HTR-8/SVneo (cell line): ENCODE data around the gene LEKR1.
"Not testable (repeated sequence)": the region's sequence is repeated elsewhere in the genome, so short reads cannot be mapped to it uniquely, and the experiment has no call there.

ENCODE experiments used
- DNase-seq: peaks from one replicate; pipeline ENCODE4 v3.0.0; 2011; ENCODE audit warnings: low spot score, mixed read lengths; ENCODE audit not compliant: insufficient read length
- FAIRE-seq: peaks from 2 replicates; lab custom pipeline; 2011; peaks lifted over from hg19 to GRCh38; lab: Jason Lieb, UNC

Gene LEKR1

DNA sequence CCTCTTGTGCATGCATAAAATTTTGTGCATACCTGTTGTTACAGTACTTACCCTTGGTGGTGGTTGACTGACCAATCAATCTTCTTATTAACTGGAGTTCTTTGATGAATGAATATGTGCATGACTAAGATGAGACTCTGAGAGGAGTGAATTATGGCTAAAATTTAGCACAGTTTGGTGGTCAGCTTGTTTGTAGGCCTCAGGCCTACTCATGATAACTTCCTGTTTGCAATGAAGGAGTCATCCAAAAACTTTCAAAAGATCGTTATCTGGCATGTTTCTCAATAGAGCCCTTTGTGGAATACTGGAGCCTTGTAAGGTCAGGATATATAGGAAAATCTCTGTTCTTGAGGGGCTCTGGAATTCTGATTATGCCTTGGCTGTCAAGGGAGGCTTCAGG lies 66.5 kb downstream of the LEKR1 start:
- peak; percentile 27 for DNase-seq
- FAIRE-seq = no peak

DNA sequence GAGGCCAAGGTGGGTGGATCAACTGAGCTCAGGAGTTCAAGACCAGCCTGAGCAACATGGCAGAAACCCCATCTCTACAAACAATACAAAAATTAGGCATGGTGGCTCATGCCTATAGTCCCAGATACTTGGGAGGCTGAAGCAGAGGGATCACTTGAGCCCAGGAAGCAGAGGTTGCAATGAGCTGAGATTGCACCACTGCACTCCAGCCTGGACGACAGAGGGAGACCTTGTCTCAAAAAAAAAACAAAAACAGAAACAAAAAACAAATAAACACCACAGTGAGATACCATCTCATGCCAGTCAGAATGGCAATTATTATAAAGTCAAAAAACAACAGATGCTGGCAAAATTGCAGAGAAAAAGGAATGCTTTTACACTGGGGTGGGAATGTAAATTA lies 69.2 kb downstream of the LEKR1 start:
- not testable (repeated sequence) for DNase-seq, FAIRE-seq

DNA sequence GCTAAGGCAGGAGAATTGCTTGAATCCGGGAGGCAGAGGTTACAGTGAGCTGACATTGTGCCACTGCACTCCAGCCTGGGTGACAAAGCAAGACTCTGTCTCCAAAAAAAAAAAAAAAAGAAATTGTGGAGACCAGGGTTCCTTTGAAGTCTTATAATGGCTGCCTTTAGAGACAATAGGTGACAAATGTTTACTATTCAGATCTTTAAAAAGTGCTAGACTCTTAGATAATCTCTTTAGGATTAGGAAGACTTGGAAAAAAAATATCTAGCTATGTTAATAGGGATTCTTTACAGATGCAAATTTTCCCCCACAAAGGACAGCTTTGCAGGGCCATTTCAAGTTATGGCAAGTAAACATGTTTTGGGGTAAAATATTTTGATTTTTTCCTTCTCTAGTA lies 71.7 kb downstream of the LEKR1 start:
- DNase-seq, FAIRE-seq: not testable (repeated sequence)

DNA sequence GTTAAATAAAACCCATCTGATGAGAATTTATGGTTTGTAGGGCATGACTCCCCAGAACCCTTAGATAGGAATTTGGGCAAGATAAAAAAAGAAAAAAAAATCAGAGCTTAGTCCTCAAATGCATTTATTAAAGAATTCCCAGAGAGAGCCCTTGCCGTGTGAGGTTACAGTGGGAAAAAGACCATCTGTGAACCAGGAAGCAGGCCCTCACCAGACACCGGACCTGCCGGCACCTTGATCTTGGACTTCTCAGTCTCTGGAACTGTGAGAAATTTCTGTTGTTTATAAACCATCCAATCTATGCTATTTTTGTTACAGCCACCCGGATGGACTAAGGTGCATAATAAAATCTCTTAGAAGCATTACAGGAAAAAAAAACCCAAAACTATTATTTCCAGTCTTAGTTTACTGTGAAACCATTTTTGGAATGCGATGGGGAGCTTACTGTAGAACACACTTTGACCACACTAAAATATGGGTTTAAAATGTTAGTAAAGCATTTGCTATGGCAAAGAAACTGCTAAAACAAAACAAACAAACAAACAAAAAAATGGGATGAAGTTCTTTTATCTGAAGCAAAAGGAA lies 72.2 kb downstream of the LEKR1 start:
- no peak for FAIRE-seq
- no peak for DNase-seq

DNA sequence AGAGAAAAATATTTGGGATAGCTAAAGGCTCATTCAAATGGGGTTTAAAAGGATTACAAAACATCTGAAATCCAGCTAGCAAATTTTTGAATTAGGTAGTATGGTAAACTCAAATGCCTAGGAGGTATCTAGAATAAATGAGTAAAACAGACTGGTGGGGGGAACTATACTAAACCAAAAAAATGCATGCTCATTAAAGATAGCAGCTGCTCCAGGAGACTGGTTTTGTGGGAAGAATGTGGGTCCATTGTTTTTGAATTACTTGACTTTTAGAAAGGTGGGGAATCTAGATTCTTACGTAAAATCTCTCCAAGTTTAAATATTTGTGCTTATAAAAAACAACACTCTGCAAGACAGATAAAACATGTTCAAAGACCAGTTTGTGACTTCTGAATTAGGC lies 73.8 kb downstream of the LEKR1 start:
- FAIRE-seq = no peak

DNA sequence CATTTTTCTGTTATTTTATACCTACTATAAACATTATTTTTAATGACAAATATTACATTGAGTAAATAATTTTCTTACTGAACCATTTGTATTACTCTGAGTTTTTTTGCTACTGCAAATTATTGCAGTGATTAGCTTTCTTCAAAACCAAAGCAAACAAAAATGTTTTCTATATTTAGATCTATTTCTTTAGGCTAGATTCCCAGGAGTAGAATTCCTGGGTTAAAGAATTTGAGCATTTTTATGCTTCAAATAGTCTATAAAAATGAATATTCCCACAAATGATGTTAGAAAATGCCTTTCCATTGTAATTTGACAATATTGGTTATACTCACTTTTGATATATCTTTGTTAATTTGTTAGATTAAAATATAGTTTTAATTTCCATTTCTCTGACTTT lies 76.8 kb downstream of the LEKR1 start:
- no peak for FAIRE-seq
- no peak for DNase-seq

More for the DNA sequence above, 73.8 kb downstream of the LEKR1 start:
- no peak for DNase-seq

DNA sequence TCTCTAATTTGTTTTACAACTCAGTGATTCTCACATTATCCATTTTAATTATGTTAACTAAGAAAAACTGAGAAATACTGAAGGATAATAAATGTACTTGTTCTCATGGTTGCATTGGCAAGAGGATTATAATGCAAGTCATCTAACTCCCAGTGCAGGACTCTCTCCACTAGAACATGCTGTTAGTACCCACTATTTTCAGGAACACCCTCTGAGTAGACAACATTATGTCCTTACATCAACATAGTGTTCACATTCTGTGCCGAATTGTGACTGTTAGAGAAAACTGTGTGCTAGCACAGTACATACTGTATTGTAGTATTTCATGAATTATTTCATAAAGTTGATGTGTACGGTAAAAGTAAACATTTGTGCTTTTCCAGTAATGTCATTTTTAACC lies 80.1 kb downstream of the LEKR1 start:
- FAIRE-seq = no peak
- DNase-seq = no peak

DNA sequence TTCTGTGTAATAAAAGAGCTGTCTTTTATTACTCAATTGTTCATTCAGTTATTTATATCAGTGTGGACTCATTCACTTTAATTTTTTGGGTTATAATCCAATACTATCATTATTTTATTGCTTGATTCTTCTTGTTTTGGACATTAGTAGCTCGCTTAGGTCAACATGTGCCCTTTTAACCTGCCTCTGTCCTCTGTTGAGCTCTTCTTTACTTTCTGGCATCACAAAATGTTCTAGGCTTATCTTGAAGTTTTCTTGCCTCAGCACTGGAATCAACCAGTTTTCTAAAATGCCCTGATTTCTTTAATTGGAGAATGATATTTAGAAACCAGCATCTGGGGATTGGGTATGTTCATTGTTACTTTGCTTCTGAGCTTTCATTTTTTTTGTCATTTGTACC lies 82.2 kb downstream of the LEKR1 start:
- DNase-seq = no peak
- no peak for FAIRE-seq

DNA sequence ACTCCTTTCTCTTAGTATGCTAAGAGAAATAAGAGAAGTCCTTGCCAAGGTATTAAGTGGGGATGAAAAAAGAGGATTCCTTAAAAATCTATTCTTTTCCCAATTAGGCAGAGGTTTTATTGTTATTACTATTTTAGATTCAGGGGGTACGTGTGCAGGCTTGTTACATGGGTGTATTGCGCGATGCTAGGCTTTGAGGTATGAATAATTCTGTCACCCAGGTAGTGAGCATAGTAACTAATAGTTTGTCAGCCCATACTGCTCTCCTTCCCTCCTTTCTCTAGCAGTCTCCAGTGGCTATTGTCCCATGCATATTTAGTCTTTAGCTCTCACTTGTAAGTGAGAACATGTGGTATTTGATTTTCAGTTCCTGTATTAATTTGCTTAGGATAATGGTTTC lies 83.9 kb downstream of the LEKR1 start:
- FAIRE-seq (no peak), DNase-seq (no peak)

DNA sequence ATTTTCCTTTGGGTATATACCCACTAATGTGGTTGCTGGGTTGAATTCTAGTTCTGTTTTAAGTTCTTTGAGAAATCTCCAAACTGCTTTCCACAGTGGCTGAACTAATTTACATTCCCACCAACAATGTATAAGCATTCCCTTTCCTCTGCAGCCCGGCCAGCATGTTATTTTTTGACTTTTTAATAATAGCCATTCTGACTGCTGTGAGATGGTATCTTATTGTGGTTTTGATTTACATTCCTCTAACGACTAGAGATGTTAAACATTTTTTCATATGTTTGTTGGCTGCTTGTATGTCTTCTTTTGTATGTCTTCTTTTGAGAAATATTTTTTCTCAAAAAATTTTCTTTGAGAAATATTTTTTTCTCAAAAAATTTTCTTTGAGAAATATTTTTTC lies 84.7 kb downstream of the LEKR1 start:
- not testable (repeated sequence) for DNase-seq, FAIRE-seq

DNA sequence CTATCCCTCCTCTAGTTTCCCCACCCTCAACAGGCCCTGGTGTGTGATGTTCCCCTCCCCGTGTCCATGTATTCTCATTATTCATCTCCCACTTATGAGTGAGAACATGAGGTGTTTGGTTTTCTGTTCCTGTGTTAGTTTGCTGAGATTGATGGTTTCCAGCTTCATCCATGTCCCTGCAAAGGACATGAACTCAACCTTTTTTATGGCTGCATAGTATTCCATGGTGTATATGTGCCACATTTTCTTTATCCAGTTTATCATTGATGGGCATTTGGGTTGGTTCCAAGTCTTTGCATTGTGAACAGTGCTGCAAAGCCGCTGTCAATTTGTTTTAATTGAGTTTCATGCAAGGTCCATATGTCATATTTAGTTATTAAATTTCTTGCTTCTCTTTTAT lies 88.1 kb downstream of the LEKR1 start:
- not testable (repeated sequence) for FAIRE-seq, DNase-seq

DNA sequence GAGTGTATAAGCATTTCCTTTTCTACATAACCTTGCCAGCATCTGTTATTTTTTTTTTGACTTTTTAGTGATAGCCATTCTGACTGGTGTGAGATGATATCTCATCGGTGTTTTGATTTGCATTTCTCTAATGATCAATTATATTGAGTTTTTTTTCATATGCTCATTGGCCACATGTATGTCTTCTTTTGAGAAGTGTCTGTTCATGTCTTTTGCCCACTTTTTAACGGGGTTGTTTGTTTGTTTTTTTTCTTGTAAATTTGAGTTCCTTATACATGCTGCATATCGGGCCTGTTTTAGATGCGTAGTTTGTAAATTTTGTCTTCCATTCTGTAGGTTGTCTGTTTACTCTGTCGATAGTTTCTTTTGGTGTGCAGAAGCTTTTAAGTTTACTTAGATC lies 89.2 kb downstream of the LEKR1 start:
- DNase-seq (no peak), FAIRE-seq (no peak)

DNA sequence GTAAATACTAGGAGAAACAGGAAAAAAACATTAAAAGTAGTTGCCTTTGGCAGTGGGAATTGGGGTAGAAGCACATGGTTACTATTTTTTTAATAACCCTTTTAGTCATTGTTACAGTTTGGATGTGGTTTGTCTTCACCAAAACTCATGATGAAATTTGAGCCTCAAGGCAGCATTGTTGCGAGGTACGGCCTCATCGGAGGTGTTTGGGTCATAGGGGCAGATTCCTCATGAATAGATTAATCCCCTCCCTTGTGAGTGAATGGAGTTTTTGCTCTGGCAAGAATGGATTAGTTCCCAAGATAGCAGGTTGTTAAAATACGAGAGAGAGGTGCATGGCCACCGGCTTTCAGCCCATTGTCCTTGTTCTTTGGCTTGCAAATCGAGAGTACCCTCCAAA lies 92.6 kb downstream of the LEKR1 start:
- DNase-seq = no peak
- no peak for FAIRE-seq

DNA sequence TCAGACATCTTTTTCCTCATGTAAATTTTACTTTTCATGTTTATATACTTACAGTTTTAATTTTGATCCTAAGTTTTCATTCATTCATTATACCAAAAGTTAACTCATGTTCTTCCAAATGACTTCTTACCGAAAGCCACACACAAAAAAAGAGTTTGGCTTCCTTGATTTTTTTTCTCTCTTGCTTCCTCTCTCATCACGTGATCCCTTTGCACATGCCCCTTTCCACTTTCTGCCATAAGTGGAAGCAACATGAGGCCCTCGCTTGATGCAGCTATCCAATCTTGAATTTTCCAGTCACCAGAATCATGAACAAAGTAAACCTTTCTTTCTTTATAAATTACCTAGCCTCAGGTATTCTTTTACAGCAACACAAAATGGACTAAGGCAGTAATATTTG lies 93.7 kb downstream of the LEKR1 start:
- no peak for FAIRE-seq
- no peak for DNase-seq

DNA sequence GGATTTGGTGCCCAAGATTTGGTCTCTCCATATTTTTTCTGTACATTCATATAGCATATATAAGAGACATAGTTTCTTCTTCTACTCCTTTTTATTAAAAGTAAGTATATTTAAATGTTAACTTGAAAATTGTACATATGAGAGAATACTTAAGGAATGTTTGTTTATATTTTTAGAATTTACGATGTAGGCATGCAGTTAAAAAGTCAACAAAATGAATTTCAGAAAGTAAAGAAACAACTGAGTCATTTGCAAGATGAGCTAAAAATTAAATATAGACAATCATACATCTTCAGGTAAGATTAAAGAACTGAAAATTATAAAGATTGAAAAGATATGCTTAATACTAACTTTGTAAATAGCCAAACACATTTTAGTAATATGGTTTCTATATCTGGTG lies 94.2 kb downstream of the LEKR1 start:
- DNase-seq (no peak), FAIRE-seq (no peak)

DNA sequence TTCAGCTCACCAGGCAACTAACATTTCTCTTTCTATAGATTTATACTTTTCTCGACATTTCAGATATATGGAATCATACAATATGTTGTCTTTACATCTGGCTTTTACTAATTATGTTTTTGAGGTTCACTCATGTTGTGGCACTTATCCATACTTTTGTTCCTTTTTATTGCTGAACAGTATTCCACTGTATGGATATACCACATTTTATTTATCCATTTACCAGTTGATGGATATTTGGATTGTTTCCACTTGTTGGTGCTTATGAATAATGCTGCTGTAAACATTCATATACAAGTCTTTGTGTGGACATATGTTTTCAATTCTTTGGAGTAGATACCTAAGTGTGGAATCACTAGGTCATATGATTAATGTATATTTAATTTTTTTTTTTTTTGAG lies 97.2 kb downstream of the LEKR1 start:
- FAIRE-seq (no peak), DNase-seq (no peak)

DNA sequence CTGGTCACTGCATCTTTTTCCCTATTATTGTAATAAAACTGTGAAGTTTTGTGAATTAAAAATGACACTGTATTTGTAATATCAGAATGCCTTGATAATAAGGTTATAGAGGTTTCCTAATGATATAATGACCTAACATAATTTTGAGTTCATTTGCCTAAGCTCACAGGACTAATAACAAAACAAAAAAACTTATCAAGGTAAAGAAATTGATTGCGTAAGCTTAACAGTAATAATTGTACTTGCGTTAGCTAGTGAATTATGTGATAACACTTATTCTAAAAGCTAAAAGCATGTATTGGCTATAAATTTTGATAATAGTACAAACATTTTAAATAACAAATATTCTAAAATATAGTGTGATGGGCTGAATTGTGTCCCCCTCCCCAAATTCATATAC lies 112.6 kb downstream of the LEKR1 start:
- DNase-seq (no peak), FAIRE-seq (no peak)

DNA sequence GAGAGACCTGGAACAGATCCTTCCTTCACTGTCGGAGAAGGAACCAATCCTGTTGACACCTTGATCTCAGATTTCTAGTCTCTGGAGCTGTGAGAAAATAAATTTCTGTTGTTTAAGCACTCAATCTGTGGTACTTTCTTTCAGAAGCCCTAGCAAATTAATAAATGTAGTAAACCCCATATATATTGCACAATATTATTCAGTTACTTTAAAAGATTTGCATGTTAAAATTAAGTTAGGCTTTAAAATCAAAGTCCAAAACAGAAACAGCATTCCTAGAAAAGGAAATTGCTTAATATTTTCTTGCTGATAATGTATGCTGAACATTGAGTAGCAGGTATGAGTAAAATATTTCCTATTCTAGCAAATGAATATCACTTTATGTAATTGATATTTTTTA lies 113.2 kb downstream of the LEKR1 start:
- FAIRE-seq (no peak), DNase-seq (no peak)

DNA sequence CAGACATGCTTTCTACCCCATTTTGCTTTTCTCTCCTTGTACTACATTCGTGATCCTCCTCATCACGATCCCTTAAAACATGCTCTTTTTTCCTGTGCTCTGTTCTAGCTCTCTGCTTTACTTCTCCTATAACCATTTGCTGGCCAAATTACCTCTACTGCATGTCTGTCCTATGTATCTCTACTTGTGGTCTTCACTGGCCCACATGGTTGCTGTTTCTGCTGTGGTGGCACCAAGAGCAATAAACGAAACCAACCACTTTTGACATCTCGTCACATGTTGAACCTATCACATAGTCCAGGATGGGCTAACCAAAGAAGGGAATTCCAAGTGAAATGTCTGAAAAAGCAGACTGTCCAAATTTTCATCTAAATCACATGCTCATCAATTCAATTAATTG lies 115.2 kb downstream of the LEKR1 start:
- no peak for DNase-seq
- FAIRE-seq = no peak

DNA sequence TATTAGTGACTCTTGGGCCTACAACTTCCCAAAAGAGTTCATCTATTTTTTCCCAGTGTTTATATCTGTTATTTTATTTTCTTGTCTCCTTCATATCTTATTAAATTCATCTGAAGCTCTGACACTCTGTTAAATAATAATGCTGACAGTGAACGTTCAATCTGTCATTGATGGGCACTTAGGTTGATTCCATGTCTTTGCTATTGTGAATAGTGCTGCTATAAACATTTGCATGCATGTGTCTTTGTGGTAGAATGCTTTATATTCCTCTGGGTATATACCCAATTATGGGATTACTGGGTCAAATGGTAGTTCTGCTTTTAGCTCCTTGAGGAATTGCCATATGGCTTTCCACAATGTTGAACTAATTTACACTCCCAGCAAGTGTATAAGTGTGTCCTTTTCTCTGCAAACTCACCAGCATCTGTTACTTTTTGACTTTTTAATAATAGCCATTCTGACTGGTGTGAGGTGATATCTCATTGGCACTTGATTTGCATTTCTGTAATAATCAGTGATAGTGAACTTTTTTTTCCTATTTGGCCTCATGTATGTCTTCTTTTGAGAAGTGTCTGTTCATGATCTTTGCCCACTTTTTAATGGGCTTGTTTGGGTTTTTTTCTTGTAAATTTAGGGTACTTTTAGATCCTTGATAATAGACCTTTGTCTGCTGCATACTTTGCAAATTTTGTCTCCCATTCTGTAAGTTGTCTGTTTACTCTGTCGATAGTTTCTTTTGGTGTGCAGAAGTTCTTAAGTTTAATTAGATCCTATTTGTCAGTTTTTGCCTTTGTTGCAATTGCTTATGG lies 122.5 kb downstream of the LEKR1 start:
- FAIRE-seq = no peak
- no peak for DNase-seq

DNA sequence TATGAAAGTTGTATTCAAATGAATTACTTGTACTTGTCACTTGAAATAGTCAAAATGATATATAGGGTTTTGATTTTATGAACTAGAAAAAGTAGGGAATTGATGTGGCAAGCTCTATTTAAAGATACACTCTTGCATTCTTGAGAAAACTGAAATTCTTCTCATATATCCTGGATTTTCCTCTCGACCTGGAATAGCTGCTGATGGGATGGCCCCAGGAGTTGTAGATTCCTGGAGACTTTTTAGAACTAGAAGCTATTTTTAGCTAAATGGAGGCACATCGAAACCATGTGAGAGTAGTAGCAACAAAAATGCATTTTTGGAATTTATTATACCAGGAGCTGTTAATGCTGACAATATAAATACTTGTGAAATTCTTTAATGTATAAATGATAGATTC lies 125.9 kb downstream of the LEKR1 start:
- DNase-seq = no peak
- FAIRE-seq = no peak

DNA sequence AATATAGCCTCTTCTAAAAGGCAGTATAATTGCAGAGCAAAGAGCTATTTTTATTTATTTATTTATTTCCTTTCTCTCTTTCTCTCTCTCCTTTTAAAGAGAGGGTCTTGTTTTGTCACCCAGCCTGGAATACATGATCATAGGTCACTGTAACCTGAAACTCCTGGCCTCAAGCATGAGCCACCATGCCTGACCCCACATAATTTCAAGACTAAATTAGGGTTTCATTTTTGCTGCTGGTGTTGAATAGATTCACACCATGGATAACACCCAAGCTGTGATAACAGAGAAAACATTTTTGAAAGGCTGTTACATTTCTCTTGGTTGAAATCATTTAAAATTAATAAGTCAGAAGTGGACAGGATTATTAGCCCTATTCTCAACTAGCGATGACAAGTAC lies 131.6 kb downstream of the LEKR1 start:
- FAIRE-seq (no peak), DNase-seq (no peak)
